ENCODE measurements around the gene CLPTM1.
"Not testable (repeated sequence)": the region's sequence is repeated elsewhere in the genome, so short reads cannot be mapped to it uniquely, and the experiment has no call there.

The CLPTM1 gene

GRCh38 chr19:44942067-44942571, 13.1 kb upstream of the CLPTM1 start, which contains the start of gene APOC4:
TSS of gene APOC4 (plus strand) at chr19:44942237. CDS start at chr19:44942278, 41 bp downstream.
- no peak for DNase-seq

GRCh38 chr19:44943801-44944249, 11.4 kb upstream of the CLPTM1 start:
- DNase-seq: peak; percentile 58 to 65

- DNase-seq: peak; percentile 33 to 45
Measured at GRCh38 chr19:44947041-44947581, 8.1 kb upstream of the CLPTM1 start.

- no peak for DNase-seq
Measured at GRCh38 chr19:44948237-44948636, 6.9 kb upstream of the CLPTM1 start.

GRCh38 chr19:44948763-44949374, 6.3 kb upstream of the CLPTM1 start:
- DNase-seq: no peak

GRCh38 chr19:44949550-44949949, 5.6 kb upstream of the CLPTM1 start:
- DNase-seq: no peak

- peak; percentile 76 to 79 for DNase-seq
Measured at GRCh38 chr19:44951179-44952159, 3.7 kb upstream of the CLPTM1 start.

GRCh38 chr19:44954278-44954648, 917 bp upstream of the CLPTM1 start:
- DNase-seq: no peak

GRCh38 chr19:44955505-44956439, 592 bp downstream of the CLPTM1 start:
- DNase-seq: peak in 1 of 2 experiments; percentile 15

GRCh38 chr19:44957526-44957925, 2.3 kb downstream of the CLPTM1 start:
- no peak for DNase-seq

- no peak for DNase-seq
Measured at GRCh38 chr19:44958090-44958489, 2.9 kb downstream of the CLPTM1 start.

GRCh38 chr19:44959691-44960090, 4.5 kb downstream of the CLPTM1 start:
- DNase-seq: no peak

GRCh38 chr19:44960906-44961728, 5.9 kb downstream of the CLPTM1 start:
- DNase-seq: no peak

GRCh38 chr19:44961821-44962220, 6.6 kb downstream of the CLPTM1 start:
- no peak for DNase-seq

- no peak for DNase-seq
Measured at GRCh38 chr19:44968118-44968517, 12.9 kb downstream of the CLPTM1 start.

GRCh38 chr19:44968670-44969069, 13.5 kb downstream of the CLPTM1 start:
- no peak for DNase-seq

- DNase-seq: no peak
Measured at GRCh38 chr19:44969437-44969836, 14.3 kb downstream of the CLPTM1 start.

- DNase-seq: not testable (repeated sequence)
Measured at GRCh38 chr19:44971451-44971850, 16.3 kb downstream of the CLPTM1 start.

- DNase-seq: no peak
Measured at GRCh38 chr19:44972802-44973201, 17.6 kb downstream of the CLPTM1 start.

- no peak for DNase-seq
Measured at GRCh38 chr19:44973982-44974735, 19.0 kb downstream of the CLPTM1 start.

GRCh38 chr19:44974857-44975256, 19.7 kb downstream of the CLPTM1 start:
- no peak for DNase-seq

All from Kasumi-1 (cell line).